ENCODE results near the gene NUCKS1. TPM values are rescaled to one million over a fixed set of nuclear protein-coding genes. Genes with fewer than 3 reads are reported as not detected.

The NUCKS1 gene
- total and polyA plus RNA-seq, 2 of the 13 experiments (the other 11 are each of a cell fraction or from before 2014, with no cell fraction given), result 35.5 to 117 TPM

DNA sequence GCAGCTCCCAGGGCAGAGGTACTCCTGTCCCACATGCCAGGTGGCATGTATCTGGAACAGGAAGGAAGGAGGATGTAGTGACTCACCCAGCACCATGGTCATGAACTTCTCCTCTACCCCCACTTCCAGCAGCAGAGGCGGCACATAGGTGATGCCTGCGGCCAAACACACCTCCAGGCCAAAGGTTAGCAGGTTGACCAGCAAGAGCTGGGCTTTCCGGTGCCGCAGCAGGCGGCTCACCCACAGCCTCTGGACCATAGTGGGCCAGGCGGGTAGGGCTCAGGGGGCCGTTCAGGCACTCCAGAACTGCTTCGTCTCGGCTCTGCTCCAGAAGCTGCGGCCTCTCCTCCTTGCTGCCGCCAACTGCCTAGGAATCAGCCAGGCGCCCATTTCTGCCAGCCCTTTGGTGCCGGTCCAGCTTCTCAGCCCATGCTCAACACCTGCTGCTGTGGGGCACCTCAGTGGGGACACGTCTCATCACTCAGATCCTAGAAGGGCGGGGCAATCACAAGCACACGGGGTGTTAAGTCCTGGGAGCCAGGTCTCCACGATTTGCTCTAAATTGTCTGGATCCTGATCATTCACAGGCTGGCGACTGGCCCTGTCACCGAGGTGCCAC lies 85.5 kb downstream of the NUCKS1 start (continued):
- TF ChIP-seq, protein P1, sequence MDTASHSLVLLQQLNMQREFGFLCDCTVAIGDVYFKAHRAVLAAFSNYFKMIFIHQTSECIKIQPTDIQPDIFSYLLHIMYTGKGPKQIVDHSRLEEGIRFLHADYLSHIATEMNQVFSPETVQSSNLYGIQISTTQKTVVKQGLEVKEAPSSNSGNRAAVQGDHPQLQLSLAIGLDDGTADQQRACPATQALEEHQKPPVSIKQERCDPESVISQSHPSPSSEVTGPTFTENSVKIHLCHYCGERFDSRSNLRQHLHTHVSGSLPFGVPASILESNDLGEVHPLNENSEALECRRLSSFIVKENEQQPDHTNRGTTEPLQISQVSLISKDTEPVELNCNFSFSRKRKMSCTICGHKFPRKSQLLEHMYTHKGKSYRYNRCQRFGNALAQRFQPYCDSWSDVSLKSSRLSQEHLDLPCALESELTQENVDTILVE (CRISPR knock-in tag; IDR thresholded peaks at IDR 0.05), result no peak
- TF ChIP-seq NBN (conservative IDR thresholded peaks at IDR 0.05) (no peak), ZNF572 (CRISPR knock-in tag; IDR thresholded peaks at IDR 0.05) (no peak; the same call in 1 of the 2 replicates), SMARCC2 (IDR thresholded peaks at IDR 0.05) (no peak), ZBTB20 (CRISPR knock-in tag; IDR thresholded peaks at IDR 0.05; ENCODE audit: borderline replicate concordance, low read depth) (peak; percentile 70; the same call in 1 of the 2 replicates), ZFP1 (CRISPR knock-in tag; IDR thresholded peaks at IDR 0.05) (no peak), ZFP90 (CRISPR knock-in tag; IDR thresholded peaks at IDR 0.05; ENCODE audit: borderline replicate concordance) (no peak), FOXA1 (IDR thresholded peaks at IDR 0.05) (no peak), FOXA1 (CRISPR knock-in tag; IDR thresholded peaks at IDR 0.05) (no peak), RFX3 (CRISPR knock-in tag; IDR thresholded peaks at IDR 0.05) (no peak), TOE1 (CRISPR knock-in tag; IDR thresholded peaks at IDR 0.05) (no peak)
- TF ChIP-seq, protein P2, sequence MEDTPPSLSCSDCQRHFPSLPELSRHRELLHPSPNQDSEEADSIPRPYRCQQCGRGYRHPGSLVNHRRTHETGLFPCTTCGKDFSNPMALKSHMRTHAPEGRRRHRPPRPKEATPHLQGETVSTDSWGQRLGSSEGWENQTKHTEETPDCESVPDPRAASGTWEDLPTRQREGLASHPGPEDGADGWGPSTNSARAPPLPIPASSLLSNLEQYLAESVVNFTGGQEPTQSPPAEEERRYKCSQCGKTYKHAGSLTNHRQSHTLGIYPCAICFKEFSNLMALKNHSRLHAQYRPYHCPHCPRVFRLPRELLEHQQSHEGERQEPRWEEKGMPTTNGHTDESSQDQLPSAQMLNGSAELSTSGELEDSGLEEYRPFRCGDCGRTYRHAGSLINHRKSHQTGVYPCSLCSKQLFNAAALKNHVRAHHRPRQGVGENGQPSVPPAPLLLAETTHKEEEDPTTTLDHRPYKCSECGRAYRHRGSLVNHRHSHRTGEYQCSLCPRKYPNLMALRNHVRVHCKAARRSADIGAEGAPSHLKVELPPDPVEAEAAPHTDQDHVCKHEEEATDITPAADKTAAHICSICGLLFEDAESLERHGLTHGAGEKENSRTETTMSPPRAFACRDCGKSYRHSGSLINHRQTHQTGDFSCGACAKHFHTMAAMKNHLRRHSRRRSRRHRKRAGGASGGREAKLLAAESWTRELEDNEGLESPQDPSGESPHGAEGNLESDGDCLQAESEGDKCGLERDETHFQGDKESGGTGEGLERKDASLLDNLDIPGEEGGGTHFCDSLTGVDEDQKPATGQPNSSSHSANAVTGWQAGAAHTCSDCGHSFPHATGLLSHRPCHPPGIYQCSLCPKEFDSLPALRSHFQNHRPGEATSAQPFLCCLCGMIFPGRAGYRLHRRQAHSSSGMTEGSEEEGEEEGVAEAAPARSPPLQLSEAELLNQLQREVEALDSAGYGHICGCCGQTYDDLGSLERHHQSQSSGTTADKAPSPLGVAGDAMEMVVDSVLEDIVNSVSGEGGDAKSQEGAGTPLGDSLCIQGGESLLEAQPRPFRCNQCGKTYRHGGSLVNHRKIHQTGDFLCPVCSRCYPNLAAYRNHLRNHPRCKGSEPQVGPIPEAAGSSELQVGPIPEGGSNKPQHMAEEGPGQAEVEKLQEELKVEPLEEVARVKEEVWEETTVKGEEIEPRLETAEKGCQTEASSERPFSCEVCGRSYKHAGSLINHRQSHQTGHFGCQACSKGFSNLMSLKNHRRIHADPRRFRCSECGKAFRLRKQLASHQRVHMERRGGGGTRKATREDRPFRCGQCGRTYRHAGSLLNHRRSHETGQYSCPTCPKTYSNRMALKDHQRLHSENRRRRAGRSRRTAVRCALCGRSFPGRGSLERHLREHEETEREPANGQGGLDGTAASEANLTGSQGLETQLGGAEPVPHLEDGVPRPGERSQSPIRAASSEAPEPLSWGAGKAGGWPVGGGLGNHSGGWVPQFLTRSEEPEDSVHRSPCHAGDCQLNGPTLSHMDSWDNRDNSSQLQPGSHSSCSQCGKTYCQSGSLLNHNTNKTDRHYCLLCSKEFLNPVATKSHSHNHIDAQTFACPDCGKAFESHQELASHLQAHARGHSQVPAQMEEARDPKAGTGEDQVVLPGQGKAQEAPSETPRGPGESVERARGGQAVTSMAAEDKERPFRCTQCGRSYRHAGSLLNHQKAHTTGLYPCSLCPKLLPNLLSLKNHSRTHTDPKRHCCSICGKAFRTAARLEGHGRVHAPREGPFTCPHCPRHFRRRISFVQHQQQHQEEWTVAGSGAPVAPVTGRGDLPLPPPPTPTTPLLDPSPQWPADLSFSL (CRISPR knock-in tag; IDR thresholded peaks at IDR 0.05), result no peak
- TF ChIP-seq, protein P3, sequence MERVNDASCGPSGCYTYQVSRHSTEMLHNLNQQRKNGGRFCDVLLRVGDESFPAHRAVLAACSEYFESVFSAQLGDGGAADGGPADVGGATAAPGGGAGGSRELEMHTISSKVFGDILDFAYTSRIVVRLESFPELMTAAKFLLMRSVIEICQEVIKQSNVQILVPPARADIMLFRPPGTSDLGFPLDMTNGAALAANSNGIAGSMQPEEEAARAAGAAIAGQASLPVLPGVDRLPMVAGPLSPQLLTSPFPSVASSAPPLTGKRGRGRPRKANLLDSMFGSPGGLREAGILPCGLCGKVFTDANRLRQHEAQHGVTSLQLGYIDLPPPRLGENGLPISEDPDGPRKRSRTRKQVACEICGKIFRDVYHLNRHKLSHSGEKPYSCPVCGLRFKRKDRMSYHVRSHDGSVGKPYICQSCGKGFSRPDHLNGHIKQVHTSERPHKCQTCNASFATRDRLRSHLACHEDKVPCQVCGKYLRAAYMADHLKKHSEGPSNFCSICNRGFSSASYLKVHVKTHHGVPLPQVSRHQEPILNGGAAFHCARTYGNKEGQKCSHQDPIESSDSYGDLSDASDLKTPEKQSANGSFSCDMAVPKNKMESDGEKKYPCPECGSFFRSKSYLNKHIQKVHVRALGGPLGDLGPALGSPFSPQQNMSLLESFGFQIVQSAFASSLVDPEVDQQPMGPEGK (CRISPR knock-in tag; IDR thresholded peaks at IDR 0.05), result no peak
- TF ChIP-seq, protein P4, sequence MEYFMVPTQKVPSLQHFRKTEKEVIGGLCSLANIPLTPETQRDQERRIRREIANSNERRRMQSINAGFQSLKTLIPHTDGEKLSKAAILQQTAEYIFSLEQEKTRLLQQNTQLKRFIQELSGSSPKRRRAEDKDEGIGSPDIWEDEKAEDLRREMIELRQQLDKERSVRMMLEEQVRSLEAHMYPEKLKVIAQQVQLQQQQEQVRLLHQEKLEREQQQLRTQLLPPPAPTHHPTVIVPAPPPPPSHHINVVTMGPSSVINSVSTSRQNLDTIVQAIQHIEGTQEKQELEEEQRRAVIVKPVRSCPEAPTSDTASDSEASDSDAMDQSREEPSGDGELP (IDR thresholded peaks at IDR 0.05; ENCODE audit: borderline replicate concordance, low read depth), result no peak
- TF ChIP-seq, protein P5, sequence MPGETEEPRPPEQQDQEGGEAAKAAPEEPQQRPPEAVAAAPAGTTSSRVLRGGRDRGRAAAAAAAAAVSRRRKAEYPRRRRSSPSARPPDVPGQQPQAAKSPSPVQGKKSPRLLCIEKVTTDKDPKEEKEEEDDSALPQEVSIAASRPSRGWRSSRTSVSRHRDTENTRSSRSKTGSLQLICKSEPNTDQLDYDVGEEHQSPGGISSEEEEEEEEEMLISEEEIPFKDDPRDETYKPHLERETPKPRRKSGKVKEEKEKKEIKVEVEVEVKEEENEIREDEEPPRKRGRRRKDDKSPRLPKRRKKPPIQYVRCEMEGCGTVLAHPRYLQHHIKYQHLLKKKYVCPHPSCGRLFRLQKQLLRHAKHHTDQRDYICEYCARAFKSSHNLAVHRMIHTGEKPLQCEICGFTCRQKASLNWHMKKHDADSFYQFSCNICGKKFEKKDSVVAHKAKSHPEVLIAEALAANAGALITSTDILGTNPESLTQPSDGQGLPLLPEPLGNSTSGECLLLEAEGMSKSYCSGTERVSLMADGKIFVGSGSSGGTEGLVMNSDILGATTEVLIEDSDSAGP (CRISPR knock-in tag; IDR thresholded peaks at IDR 0.05; ENCODE audit: borderline replicate concordance), result peak; percentile 38; the same call in 1 of the 2 replicates
- TF ChIP-seq, protein P6, sequence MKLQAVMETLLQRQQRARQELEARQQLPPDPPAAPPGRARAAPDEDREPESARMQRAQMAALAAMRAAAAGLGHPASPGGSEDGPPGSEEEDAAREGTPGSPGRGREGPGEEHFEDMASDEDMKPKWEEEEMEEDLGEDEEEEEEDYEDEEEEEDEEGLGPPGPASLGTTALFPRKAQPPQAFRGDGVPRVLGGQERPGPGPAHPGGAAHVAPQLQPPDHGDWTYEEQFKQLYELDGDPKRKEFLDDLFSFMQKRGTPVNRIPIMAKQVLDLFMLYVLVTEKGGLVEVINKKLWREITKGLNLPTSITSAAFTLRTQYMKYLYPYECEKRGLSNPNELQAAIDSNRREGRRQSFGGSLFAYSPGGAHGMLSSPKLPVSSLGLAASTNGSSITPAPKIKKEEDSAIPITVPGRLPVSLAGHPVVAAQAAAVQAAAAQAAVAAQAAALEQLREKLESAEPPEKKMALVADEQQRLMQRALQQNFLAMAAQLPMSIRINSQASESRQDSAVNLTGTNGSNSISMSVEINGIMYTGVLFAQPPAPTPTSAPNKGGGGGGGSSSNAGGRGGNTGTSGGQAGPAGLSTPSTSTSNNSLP (IDR thresholded peaks at IDR 0.05; ENCODE audit: low read depth, low read length), result no peak

All from HepG2 (cell line).